HG02759 (cell line): Measurements from ENCODE around the gene ECPAS.
"Not testable (repeated sequence)": the region's sequence is repeated elsewhere in the genome, so short reads cannot be mapped to it uniquely, and the experiment has no call there.

Source experiments
- ATAC-seq: cut with Tn5 transposase; IDR thresholded peaks from one replicate; pipeline ENCODE4 v1.9.1; 2021; ENCODE audit warnings: mild to moderate bottlenecking, moderate library complexity; ENCODE audit not compliant: unreplicated experiment

ECPAS gene

DNA sequence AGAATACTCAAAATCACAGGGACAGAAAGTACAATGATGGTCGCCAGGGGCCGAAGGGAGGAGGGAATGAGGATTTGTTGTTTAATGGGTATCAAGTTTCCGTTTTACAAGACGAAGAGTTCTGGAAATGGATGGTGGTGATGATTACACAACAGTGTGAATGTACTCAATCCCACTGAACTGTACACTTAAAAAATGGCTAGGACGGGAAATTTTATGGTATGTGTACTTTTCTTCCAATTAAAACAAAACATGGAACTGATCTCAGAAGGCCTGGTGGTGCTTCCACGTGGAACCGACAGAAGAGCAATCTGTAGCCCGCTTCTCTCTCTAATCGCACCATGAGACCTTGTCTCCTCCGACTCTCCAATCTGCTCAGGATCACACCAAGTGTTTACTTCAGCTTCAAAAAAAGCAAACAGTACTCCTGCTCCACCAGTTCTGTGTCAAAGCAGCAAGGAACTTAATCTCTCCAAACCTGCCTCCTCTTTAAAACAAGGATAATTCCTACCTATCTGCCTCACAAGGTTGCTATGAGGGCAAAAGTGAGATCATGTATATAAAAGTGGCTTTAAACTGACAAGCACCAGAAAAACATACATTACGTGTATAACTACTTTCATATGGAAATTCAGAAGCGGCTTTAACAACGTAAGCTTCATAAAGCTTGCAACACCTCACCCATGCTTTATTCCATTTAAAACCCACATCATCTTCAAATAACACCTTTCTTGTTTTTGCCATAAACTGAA lies 2.1 kb downstream of the ECPAS start:
- ATAC-seq: no peak

- no peak for ATAC-seq
Measured at GRCh38 chr9:111477677-111478076, 6.5 kb downstream of the ECPAS start.

DNA sequence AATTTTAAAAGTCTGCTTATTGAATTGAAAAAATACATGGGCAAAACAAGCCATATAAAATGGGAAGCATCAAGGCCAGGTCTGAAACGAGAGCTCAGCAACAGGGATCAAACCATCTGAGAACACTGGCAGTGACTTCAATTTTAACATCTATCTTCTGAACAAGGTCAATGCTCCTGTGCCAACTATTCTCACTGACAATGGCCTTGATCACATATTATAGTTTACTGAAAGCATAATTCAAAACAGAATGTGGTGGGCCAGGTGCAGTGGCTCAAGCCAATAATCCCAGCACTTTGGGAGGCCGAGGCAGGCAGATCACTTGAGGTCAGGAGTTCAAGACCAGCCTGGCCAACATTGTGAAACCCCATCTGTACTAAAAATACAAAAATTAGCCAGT lies 9.0 kb downstream of the ECPAS start:
- no peak for ATAC-seq

GRCh38 chr9:111474385-111474784 lies 9.8 kb downstream of the ECPAS start:
- ATAC-seq: no peak

DNA sequence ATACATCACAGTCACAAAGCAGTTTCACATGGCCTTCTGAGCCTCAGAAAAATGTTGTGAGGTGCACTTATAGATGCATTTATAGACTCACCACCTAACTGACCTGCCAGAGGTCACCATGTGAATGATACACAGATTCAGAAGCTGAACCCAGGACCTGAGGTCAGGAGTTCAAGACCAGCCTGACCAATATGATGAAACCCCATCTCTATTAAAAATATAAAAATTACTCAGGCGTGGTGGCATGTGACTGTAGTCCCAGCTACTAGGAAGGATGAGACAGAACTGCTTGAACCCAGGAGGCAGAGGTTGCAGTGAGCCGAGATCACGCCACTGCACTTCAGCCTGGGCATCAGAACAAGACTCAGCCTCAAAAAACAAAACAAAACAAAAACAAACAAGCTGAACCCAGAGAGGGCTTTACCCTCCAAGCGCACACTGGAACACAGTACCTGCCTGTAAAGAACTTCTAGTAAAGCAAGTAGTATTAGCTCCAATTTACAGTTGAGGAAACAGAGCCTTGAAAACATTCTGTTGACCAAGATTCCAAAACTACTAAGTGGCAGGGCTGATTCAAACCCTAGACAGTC lies 16.3 kb downstream of the ECPAS start:
- no peak for ATAC-seq

DNA sequence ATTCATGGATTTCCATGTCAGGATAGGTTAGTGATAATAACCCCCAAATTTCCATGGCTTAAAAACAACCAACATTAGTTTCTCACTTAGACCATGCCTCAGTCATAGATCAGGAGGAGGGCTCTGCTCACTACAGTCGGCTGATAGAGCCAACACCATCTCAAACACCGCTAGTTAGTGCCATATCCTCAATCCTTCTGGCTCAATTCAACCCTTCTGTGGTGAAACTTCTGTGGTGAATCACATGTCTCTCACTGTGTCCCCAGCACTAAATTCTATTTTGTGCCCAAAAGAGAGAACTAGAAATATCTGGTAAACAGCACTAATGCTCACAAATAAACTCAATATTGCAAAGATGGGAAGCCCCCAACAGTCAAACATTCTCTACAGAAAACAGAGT lies 21.1 kb downstream of the ECPAS start:
- no peak for ATAC-seq

DNA sequence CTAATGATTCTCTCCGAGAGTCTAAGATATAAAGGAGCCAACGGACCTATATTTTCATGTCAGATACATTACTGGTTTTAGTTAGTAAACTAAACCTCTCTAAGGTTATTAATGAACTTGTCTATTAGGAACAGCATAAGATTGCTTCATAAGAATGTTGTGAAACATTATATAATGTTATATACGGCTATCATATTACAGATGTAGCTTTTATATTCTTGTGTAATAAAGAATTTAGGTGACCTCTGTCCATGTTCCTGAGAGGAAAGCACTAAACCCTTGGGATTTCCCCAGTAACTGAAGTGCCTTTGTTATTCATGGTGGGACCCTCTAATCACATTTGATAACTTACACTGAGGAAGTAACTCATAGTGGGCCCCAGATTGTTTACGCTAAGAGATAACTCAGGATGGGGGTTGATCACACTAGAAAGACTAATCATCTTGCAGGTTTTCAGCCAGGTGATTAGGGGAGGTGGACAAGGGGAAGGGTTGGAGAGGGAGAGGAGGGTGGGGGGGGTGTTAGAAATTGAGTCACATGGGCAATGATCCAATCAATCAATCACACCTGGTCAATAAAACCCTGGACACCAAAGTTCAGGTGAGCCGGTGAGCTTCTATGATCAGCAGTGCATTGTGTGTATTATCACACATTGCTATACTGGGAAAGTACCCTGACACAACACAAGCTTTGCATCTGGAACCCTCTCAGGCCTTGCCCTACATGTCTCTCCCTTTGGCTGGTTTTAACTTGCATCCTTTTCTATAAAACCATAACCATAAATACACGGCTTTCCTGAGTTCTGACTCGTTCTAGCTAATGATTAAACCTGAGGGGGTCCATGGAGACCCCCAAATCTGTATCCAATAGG lies 25.8 kb downstream of the ECPAS start:
- ATAC-seq: peak; percentile 44

- no peak for ATAC-seq
Measured at GRCh38 chr9:111456529-111456928, 27.7 kb downstream of the ECPAS start.

GRCh38 chr9:111455638-111456037 lies 28.5 kb downstream of the ECPAS start:
- ATAC-seq: no peak

GRCh38 chr9:111454751-111455150 lies 29.4 kb downstream of the ECPAS start:
- ATAC-seq: no peak

- ATAC-seq: no peak
Measured at GRCh38 chr9:111451570-111451969, 32.6 kb downstream of the ECPAS start.

DNA sequence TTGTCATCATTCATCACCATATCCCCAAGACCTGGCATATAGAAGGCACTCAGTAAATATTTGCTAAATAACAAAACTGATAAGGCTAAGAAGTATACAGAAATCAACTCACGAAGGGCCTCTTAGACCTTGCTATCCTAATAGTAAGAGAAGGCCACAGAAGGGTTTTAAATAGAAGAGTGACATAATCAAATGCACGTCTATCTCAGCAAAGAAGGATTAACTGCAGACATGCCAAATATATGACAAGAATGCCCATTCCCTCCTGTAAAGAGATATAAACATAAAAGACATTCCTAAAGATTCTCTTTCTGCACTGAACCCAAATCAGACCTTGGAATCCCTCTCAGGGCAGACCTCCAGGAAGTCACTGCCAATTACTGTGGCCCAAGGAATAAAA lies 34.1 kb downstream of the ECPAS start:
- no peak for ATAC-seq

DNA sequence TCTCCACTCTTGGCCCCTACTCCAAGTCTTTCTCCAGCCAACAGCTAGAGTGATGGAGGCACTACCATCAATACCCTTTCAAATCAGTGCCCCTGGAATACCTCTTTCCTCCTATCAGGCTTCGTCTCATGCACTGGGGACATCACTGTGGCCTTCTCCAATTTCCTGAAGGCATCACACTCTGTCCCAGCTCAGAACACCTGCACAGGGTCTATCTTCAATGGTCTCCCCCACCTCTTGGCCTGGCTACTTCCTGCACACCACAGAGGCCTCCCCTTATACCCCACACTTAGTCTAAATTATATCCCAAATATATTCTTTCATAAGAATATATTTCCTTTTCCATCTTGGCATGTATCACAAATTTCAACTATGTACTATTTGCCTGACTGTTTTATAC lies 34.5 kb downstream of the ECPAS start:
- ATAC-seq: no peak

- ATAC-seq: not testable (repeated sequence)
Measured at GRCh38 chr9:111445799-111446198, 38.4 kb downstream of the ECPAS start.

GRCh38 chr9:111443454-111443853 lies 40.7 kb downstream of the ECPAS start:
- no peak for ATAC-seq

- no peak for ATAC-seq
Measured at GRCh38 chr9:111442360-111443027, 41.7 kb downstream of the ECPAS start.

DNA sequence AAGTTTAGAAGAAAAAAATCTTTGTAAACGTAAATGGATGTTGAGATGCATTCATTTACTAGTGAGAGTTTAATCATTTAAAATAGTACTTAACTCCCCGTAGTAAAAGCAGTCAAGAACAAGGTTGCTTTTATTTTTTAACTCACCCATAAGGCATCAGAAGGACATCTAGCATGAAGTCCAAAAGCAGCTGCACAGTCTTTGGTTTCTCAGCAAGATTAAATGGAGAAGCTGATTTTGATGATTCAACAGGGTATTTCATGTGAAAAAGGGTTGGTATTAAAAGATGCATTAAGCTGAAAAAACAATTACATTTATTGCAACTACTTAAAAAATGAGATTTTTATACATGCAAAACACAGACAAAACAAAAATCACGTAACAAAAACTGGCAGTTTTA lies 44.0 kb downstream of the ECPAS start:
- no peak for ATAC-seq

DNA sequence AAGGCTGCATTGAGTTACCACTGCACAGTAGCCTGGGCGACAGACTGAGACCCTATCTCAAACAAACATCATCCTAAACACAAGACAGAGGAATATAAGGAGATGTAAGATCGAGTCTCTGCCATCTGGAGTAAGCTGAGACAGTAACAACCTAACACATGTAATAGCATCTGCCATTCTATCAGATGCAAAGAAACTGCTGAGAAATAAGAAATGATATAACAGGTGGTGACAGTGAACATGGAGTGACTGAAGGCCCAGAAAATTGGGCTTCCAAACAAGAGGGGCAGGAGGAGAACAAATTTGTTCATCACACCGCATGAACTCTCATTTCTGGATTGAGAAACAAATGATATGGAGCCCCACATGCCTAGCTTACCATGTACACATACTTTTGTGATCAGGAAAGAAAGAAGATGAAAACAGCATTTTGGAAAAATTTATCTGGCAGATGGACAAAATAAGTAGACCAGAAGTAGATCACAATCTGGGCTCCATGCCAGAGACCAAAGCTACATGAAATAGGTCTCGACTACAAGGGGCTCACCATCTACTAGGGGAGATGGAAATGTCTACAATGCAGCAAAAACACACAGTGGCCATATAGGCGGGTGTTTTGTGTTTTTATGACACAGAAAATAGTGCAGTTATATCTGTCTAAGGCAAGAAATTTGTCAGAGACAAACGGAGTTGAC lies 45.5 kb downstream of the ECPAS start:
- no peak for ATAC-seq

- no peak for ATAC-seq
Measured at GRCh38 chr9:111436571-111436970, 47.6 kb downstream of the ECPAS start.

- no peak for ATAC-seq
Measured at GRCh38 chr9:111433082-111433481, 51.1 kb downstream of the ECPAS start.

DNA sequence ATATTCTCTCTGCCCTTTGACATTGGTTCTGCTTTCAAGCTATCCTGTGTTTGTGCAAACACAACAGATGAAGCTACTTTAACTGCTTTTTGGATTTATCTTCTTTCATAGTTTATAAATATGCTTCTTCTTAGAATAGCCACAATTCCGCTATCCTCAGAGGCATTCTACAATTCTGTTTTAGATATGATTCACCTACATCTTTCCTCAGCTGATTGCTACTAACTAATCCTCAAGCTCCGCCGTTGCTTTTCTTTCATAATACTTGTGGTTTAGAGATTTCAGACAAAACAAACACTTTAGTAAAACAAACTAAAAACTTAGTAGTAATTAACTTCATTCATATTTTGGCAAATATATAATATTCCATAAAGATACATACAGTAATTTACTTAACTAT lies 52.5 kb downstream of the ECPAS start:
- ATAC-seq: no peak
